Nucleus accumbens (tissue), 56 donors: ENCODE results near the gene IL18.
"Not testable (repeated sequence)": the region's sequence is repeated elsewhere in the genome, so short reads cannot be mapped to it uniquely, and the experiment has no call there.

Experiments used
- DNase-seq, 56 donors: peaks; one replicate each; lab custom pipeline; 2025; lab: John Stamatoyannopoulos, UW

Gene IL18

GRCh38 chr11:112163875-112164685 lies at the start of gene IL18:
IL18 (minus strand) TSS chr11:112164094; CDS start chr11:112155053, 9,041 bp downstream.
- DNase-seq = peak in 4 of 56 donors; percentile 4 to 38 (median 19)

- DNase-seq = no peak
Observed at GRCh38 chr11:112212710-112213109, 48.8 kb upstream of the IL18 start.

GRCh38 chr11:112212290-112212689 lies 48.4 kb upstream of the IL18 start:
- DNase-seq = no peak

GRCh38 chr11:112211536-112211935 lies 47.6 kb upstream of the IL18 start:
- no peak for DNase-seq

- DNase-seq = no peak
Observed at GRCh38 chr11:112210890-112211289, 47.0 kb upstream of the IL18 start.

GRCh38 chr11:112206071-112206470 lies 42.2 kb upstream of the IL18 start:
- DNase-seq = no peak

- DNase-seq = no peak
Observed at GRCh38 chr11:112200252-112200651, 36.4 kb upstream of the IL18 start.

GRCh38 chr11:112199101-112199500 lies 35.2 kb upstream of the IL18 start:
- DNase-seq = not testable (repeated sequence)

- DNase-seq = no peak
Observed at GRCh38 chr11:112196519-112197087, 32.7 kb upstream of the IL18 start.

GRCh38 chr11:112195951-112196351 lies 32.1 kb upstream of the IL18 start:
- no peak for DNase-seq

- DNase-seq = not testable (repeated sequence)
Observed at GRCh38 chr11:112195113-112195512, 31.2 kb upstream of the IL18 start.

GRCh38 chr11:112186304-112186703 lies 22.4 kb upstream of the IL18 start:
- no peak for DNase-seq

- no peak for DNase-seq
Observed at GRCh38 chr11:112185883-112186282, 22.0 kb upstream of the IL18 start.

- DNase-seq = no peak
Observed at GRCh38 chr11:112182867-112183266, 19.0 kb upstream of the IL18 start.

GRCh38 chr11:112179601-112180000 lies 15.7 kb upstream of the IL18 start:
- DNase-seq = peak in 9 of 56 donors; percentile 1 to 31 (median 9)

- DNase-seq = no peak
Observed at GRCh38 chr11:112178936-112179335, 15.0 kb upstream of the IL18 start.

GRCh38 chr11:112178428-112178827 lies 14.5 kb upstream of the IL18 start:
- no peak for DNase-seq

GRCh38 chr11:112177589-112177988 lies 13.7 kb upstream of the IL18 start:
- no peak for DNase-seq

GRCh38 chr11:112176077-112176476 lies 12.2 kb upstream of the IL18 start:
- DNase-seq = no peak

- peak in 5 of 56 donors; percentile 35 to 67 (median 53) for DNase-seq
Observed at GRCh38 chr11:112175599-112175952, 11.7 kb upstream of the IL18 start.

- peak in 54 of 56 donors; percentile 12 to 88 (median 65) for DNase-seq
Observed at GRCh38 chr11:112174789-112175598, 11.1 kb upstream of the IL18 start, which contains the start of gene BCO2. BCO2 (plus strand) TSS chr11:112175512; CDS start chr11:112175602, 90 bp downstream.
